IPS DF 6.9 (cell line): ENCODE results near the gene POLR1C.
"Not testable (repeated sequence)": the region's sequence is repeated elsewhere in the genome, so short reads cannot be mapped to it uniquely, and the experiment has no call there.

Experiments
- DNase-seq: peaks from one replicate; pipeline ENCODE4 v3.0.0-alpha.2; 2013; ENCODE audit warnings: low read depth, low spot score
- H3K27ac ChIP-seq: one replicate; pipeline ENCODE4 v1.5.1; 2013; ENCODE audit warnings: low read length, control low read depth
- H3K27me3 ChIP-seq: 2 replicates; pipeline ENCODE4 v1.6.1; 2013; ENCODE audit warnings: mild to moderate bottlenecking, low read length; ENCODE audit not compliant: control insufficient read depth, insufficient read depth
- H3K36me3 ChIP-seq: 2 replicates; pipeline ENCODE4 v1.6.1; 2013; ENCODE audit warnings: low read length; ENCODE audit not compliant: control insufficient read depth, insufficient read depth
- H3K4me1 ChIP-seq: 2 replicates; pipeline ENCODE4 v1.6.1; 2013; ENCODE audit warnings: low read length; ENCODE audit not compliant: control insufficient read depth, insufficient read depth
- H3K4me3 ChIP-seq: 2 replicates; pipeline ENCODE4 v1.5.1; 2013; ENCODE audit warnings: mild to moderate bottlenecking, low read length
- H3K9me3 ChIP-seq: 2 replicates; pipeline ENCODE4 v1.6.1; 2013; ENCODE audit warnings: low read length, inconsistent platforms; ENCODE audit not compliant: control insufficient read depth, insufficient read depth
- WGBS: extraction: QIAGEN DNeasy Blood & Tissue Kit; methylation state at CpG from one replicate; pipeline ENCODE4 v1.1.7; 2013; ENCODE audit warnings: mixed read lengths, missing lambda C conversion rate; ENCODE audit not compliant: insufficient read length, insufficient coverage; 5-methylcytosine and 5-hydroxymethylcytosine counted together

The POLR1C gene

DNA sequence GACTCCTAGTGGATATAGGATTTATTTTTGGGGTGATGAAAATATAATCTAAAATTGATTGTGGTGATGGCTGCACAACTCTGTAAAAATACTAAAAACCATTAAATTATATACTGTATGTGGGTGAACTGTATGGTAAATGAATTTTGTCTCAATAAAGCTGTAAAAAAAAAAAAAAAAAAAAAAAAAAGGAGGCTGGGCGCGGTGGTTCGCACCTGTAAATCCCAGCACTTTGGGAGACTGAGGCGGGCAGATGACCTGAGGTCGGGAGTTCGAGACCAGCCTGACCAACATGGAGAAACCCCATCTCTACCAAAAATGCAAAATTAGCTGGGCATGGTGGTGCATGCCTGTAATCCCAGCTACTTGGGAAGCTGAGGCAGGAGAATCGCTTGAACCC lies 40.7 kb downstream of the POLR1C start:
- not testable (repeated sequence) for H3K27ac ChIP-seq, H3K27me3 ChIP-seq, DNase-seq, H3K9me3 ChIP-seq, H3K4me1 ChIP-seq, H3K4me3 ChIP-seq
- WGBS: no CpG with 5 or more reads among the region's 7 CpGs
- H3K36me3 ChIP-seq: peaks cover 17% of the 10 kb centered on the region; the same call in 1 of the 2 replicates

DNA sequence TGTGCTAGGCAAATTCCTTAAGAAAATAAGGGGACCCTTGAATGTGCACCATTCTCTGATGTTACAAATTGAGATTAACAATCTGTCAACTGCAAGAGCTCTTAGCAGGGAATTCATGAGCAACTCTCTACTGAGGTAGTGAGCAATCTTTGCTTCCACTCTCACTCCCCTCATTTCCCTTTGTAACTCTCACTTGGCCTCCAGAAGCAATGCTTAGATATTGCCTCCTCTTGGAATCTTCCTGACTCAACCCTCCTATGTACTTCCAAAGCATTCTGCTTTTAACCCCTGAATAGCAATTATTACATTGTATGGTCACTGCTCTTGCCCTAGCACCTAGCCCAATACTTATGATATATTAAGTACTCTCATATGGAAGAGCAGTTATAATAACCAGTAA lies 42.4 kb downstream of the POLR1C start:
- Histone ChIP-seq H3K27ac (no peak overlapping the region), H3K9me3 (no peaks in the 10 kb centered on the region), H3K4me3 (no peak overlapping the region), H3K36me3 (peaks cover 19% of the 10 kb centered on the region; the same call in 1 of the 2 replicates), H3K4me1 (no peaks in the 10 kb centered on the region), H3K27me3 (no peaks in the 10 kb centered on the region)
- no peak for DNase-seq

- H3K4me3 ChIP-seq: no peak overlapping the region
- no peak overlapping the region for H3K27ac ChIP-seq
- H3K4me1 ChIP-seq: no peaks in the 10 kb centered on the region; the same call in 1 of the 2 replicates
- no peaks in the 10 kb centered on the region for H3K27me3 ChIP-seq
- no CpG with 5 or more reads among the region's 5 CpGs for WGBS
- no peaks in the 10 kb centered on the region for H3K9me3 ChIP-seq
- H3K36me3 ChIP-seq: peaks cover 5% of the 10 kb centered on the region; the same call in 1 of the 2 replicates
- DNase-seq: no peak
Observed at GRCh38 chr6:43570876-43571441, 54.1 kb downstream of the POLR1C start.
